Caco-2 (cell line): ENCODE results near the gene SLC4A5. TPM values are rescaled to one million over a fixed set of nuclear protein-coding genes. Genes with fewer than 3 reads are reported as not detected.

Experiments used
- BruUV-seq: library from RNA; stranded (reverse); fragments of 400-500 nt; replicated peaks from 2 replicates; lab custom pipeline; 2021; lab: Mats Ljungman, UMichigan
- CTCF ChIA-PET: fragments of 300-600 bp; sonication (Branson Sonifier 250); formaldehyde crosslinking; loops from one replicate; lab custom pipeline; 2022; ENCODE audit warnings: antibody characterized with exemption; lab: Charles Lee
- POLR2A ChIA-PET: fragments of 300-600 bp; sonication (Branson Sonifier 250); formaldehyde crosslinking; loops from one replicate; lab custom pipeline; 2022; ENCODE audit warnings: antibody characterized with exemption; lab: Charles Lee
- DNase-seq, 2 experiments: peaks; one replicate each; pipeline versions ENCODE4 v3.0.0 to v3.0.0-alpha.2; 2020 to 2022
- H3K27me3 ChIP-seq: replicated peaks from 2 replicates; pipeline ENCODE4 v1.6.0; 2011; ENCODE audit warnings: low read length; ENCODE audit not compliant: control insufficient read depth, insufficient read depth
- H3K36me3 ChIP-seq: 2 replicates; pipeline ENCODE4 v1.5.1; 2011; ENCODE audit warnings: low read length; ENCODE audit not compliant: control insufficient read depth, insufficient read depth
- H3K4me1 ChIP-seq: fragments of 250-450 bp; sonication (Bioruptor Pico); 2 replicates; pipeline ENCODE4 v1.5.1; 2020; ENCODE audit warnings: mild to moderate bottlenecking
- H3K4me3 ChIP-seq: 2 replicates; pipeline ENCODE4 v1.5.1; 2011; ENCODE audit warnings: low read depth, mild to moderate bottlenecking, control low read depth, low read length
- H3K9me3 ChIP-seq: fragments of 250-450 bp; sonication (Bioruptor Pico); 2 replicates; pipeline ENCODE4 v1.5.1; 2020; ENCODE audit warnings: mild to moderate bottlenecking, moderate library complexity
- H3K27ac Mint-ChIP-seq: one replicate; pipeline ENCODE4 v1.8.0; 2022; ENCODE audit warnings: mixed read lengths; ENCODE audit not compliant: unreplicated experiment
- H3K27me3 Mint-ChIP-seq: one replicate; pipeline ENCODE4 v1.8.0; 2022; ENCODE audit warnings: mixed read lengths; ENCODE audit not compliant: insufficient read depth, unreplicated experiment
- H3K36me3 Mint-ChIP-seq: one replicate; pipeline ENCODE4 v1.8.0; 2022; ENCODE audit warnings: mild to moderate bottlenecking, mixed read lengths; ENCODE audit not compliant: insufficient read depth, unreplicated experiment
- H3K4me1 Mint-ChIP-seq: one replicate; pipeline ENCODE4 v1.8.0; 2022; ENCODE audit warnings: low read depth, mixed read lengths; ENCODE audit not compliant: unreplicated experiment
- H3K4me3 Mint-ChIP-seq: one replicate; pipeline ENCODE4 v1.8.0; 2022; ENCODE audit warnings: mild to moderate bottlenecking, moderate library complexity, mixed read lengths; ENCODE audit not compliant: unreplicated experiment
- H3K9me3 Mint-ChIP-seq: one replicate; pipeline ENCODE4 v1.8.0; 2022; ENCODE audit warnings: mixed read lengths; ENCODE audit not compliant: unreplicated experiment
- intact Hi-C: fragments of 100-400 bp; cut with micrococcal nuclease; formaldehyde crosslinking; loops from one replicate; pipeline ENCODE4 v1.10.0; 2022; ENCODE audit not compliant: unreplicated experiment
- total RNA-seq: library from RNA; stranded (reverse); gene quantifications from 2 replicates; pipeline ENCODE4 v1.2.3, GENCODE V29; 2022
- TF ChIP-seq, protein P1 (sequence below), 2 experiments: fragments of 200-600 bp in 1 of 2; IDR thresholded peaks; 1 replicate in 1 of 2; 2 replicates in 1 of 2; pipeline versions ENCODE4 v1.5.1 to v1.8.0; 2011 to 2022; ENCODE audit warnings: antibody characterized with exemption in 1 of 2, control low read depth in 1 of 2, inconsistent platforms in 1 of 2, low read depth in 1 of 2, low read length in 1 of 2, mild to moderate bottlenecking in 1 of 2, moderate library complexity in 1 of 2; ENCODE audit not compliant: insufficient read depth in 1 of 2, severe bottlenecking in 1 of 2, unreplicated experiment in 1 of 2

SLC4A5 gene
- total RNA-seq, 1 experiment from 2014 or later = 2.2 TPM

DNA sequence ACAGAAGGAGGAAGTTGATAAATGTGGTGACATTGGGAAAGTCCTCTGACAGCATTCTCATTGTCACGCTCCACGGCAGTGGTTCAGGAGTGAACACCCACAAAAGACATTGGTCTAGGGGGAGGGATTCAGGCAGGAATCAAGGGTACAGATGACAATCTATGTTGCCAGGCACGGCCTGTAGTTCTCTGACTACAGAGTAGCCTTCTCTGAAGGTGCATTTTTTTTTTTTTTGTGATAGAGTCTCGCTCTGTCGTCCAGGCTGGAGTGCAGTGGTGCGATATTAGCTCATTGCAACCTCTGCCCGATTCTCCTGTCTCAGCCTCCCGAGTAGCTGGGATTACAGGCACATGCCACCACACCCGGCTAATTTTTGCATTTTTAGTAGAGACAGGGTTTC, 157.2 kb downstream of the SLC4A5 start:
- Mint-ChIP-seq H3K27ac (no peak overlapping the region), H3K9me3 (no peaks in the 10 kb centered on the region), H3K36me3 (no peaks in the 10 kb centered on the region), H3K4me1 (peaks cover 9% of the 10 kb centered on the region), H3K4me3 (no peak overlapping the region), H3K27me3 (peaks cover 3% of the 10 kb centered on the region)
- BruUV-seq = no TSS peak
- Histone ChIP-seq H3K36me3 (no peaks in the 10 kb centered on the region), H3K27me3 (no peaks in the 10 kb centered on the region), H3K9me3 (no peaks in the 10 kb centered on the region), H3K4me1 (0 out of 2 replicates have a peak, but pooled peaks cover 4% of the 10 kb centered on the region), H3K4me3 (no peak overlapping the region)
- intact Hi-C loops = no loop called here
- TF ChIP-seq, protein P1, sequence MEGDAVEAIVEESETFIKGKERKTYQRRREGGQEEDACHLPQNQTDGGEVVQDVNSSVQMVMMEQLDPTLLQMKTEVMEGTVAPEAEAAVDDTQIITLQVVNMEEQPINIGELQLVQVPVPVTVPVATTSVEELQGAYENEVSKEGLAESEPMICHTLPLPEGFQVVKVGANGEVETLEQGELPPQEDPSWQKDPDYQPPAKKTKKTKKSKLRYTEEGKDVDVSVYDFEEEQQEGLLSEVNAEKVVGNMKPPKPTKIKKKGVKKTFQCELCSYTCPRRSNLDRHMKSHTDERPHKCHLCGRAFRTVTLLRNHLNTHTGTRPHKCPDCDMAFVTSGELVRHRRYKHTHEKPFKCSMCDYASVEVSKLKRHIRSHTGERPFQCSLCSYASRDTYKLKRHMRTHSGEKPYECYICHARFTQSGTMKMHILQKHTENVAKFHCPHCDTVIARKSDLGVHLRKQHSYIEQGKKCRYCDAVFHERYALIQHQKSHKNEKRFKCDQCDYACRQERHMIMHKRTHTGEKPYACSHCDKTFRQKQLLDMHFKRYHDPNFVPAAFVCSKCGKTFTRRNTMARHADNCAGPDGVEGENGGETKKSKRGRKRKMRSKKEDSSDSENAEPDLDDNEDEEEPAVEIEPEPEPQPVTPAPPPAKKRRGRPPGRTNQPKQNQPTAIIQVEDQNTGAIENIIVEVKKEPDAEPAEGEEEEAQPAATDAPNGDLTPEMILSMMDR (IDR thresholded peaks at IDR 0.05; ENCODE audit: insufficient read depth in 1 of 2, low read depth in 1 of 2, low read length in 1 of 2, severe bottlenecking in 1 of 2, unreplicated experiment in 1 of 2) = no peak
- ChIA-PET POLR2A (no interaction called here), CTCF (no interaction called here)
- peak in 1 of 2 experiments; percentile 9 for DNase-seq

GRCh38 chr2:74183878-74184277, 159.3 kb downstream of the SLC4A5 start:
- Mint-ChIP-seq H3K4me3 (no peak overlapping the region), H3K36me3 (peaks cover under 1% of the 10 kb centered on the region), H3K27me3 (peaks cover 3% of the 10 kb centered on the region), H3K9me3 (no peaks in the 10 kb centered on the region), H3K27ac (no peak overlapping the region), H3K4me1 (peaks cover 6% of the 10 kb centered on the region)
- Histone ChIP-seq H3K9me3 (no peaks in the 10 kb centered on the region), H3K27me3 (no peaks in the 10 kb centered on the region), H3K4me3 (no peak overlapping the region), H3K36me3 (no peaks in the 10 kb centered on the region), H3K4me1 (0 out of 2 replicates have a peak, but pooled peaks cover 4% of the 10 kb centered on the region)
- no TSS peak for BruUV-seq
- intact Hi-C loops = no loop called here
- no peak for DNase-seq
- CTCF ChIA-PET = no interaction called here
- TF ChIP-seq, protein P1 (IDR thresholded peaks at IDR 0.05; ENCODE audit: insufficient read depth in 1 of 2, low read depth in 1 of 2, low read length in 1 of 2, severe bottlenecking in 1 of 2, unreplicated experiment in 1 of 2) = no peak
- POLR2A ChIA-PET = interaction anchor here (0.6 kb wide), 2 partner anchors 9 to 208 kb away, joined by 3 to 4 read pairs; no protein-coding TSS in a partner anchor

- no peaks in the 10 kb centered on the region for H3K9me3 Mint-ChIP-seq
- H3K9me3 ChIP-seq = no peaks in the 10 kb centered on the region
- TF ChIP-seq, protein P1 (IDR thresholded peaks at IDR 0.05; ENCODE audit: insufficient read depth in 1 of 2, low read depth in 1 of 2, low read length in 1 of 2, severe bottlenecking in 1 of 2, unreplicated experiment in 1 of 2) = no peak
- H3K4me3 Mint-ChIP-seq = no peak overlapping the region
- ChIA-PET CTCF (interaction anchor here (0.6 kb wide), 1 partner anchor 534 kb away, joined by 3 read pairs; no protein-coding TSS in a partner anchor), POLR2A (interaction anchor here (0.5 kb wide), 1 partner anchor 25 kb away, joined by 3 read pairs; no protein-coding TSS in a partner anchor)
- no TSS peak for BruUV-seq
- 0 out of 2 replicates have a peak, but pooled peaks cover 3% of the 10 kb centered on the region for H3K4me1 ChIP-seq
- H3K36me3 ChIP-seq = no peaks in the 10 kb centered on the region
- H3K36me3 Mint-ChIP-seq = peaks cover 5% of the 10 kb centered on the region
- peaks cover 3% of the 10 kb centered on the region for H3K27me3 Mint-ChIP-seq
- no peak overlapping the region for H3K27ac Mint-ChIP-seq
- no peak overlapping the region for H3K4me3 ChIP-seq
- no peaks in the 10 kb centered on the region for H3K27me3 ChIP-seq
- H3K4me1 Mint-ChIP-seq = no peaks in the 10 kb centered on the region
- intact Hi-C loops = no loop called here
- peak in 1 of 2 experiments; percentile 22 for DNase-seq
Observed at GRCh38 chr2:74181739-74182138, 161.5 kb downstream of the SLC4A5 start.
